Measurements from ENCODE around the gene PRPF6.

Gene PRPF6

GRCh38 chr20:64080813-64081623, 100.1 kb downstream of the PRPF6 start:
- DNase-seq = no peak

GRCh38 chr20:64081624-64081964, 100.7 kb downstream of the PRPF6 start:
- no peak for DNase-seq

- no peak for DNase-seq
Measured at GRCh38 chr20:64082126-64082731, 101.3 kb downstream of the PRPF6 start.
